GM18909 (cell line): Measurements from ENCODE around the gene FLT1.
A peak's percentile ranks its signal among the peaks of the same experiment; 100 is the strongest.

Source experiments
- ATAC-seq: cut with Tn5 transposase; IDR thresholded peaks from one replicate; pipeline ENCODE4 v1.9.1; 2021; ENCODE audit warnings: mild to moderate bottlenecking; ENCODE audit not compliant: unreplicated experiment, poor library complexity

Gene FLT1

GRCh38 chr13:28329395-28330158 lies 165.4 kb downstream of the FLT1 start:
- ATAC-seq: no peak

GRCh38 chr13:28328271-28328607 lies 166.7 kb downstream of the FLT1 start:
- ATAC-seq: no peak

- no peak for ATAC-seq
Measured at GRCh38 chr13:28327373-28328270, 167.3 kb downstream of the FLT1 start.

GRCh38 chr13:28326056-28326455 lies 168.9 kb downstream of the FLT1 start:
- no peak for ATAC-seq

- no peak for ATAC-seq
Measured at GRCh38 chr13:28325022-28325421, 169.9 kb downstream of the FLT1 start.

GRCh38 chr13:28324181-28324789 lies 170.6 kb downstream of the FLT1 start:
- ATAC-seq: peak; percentile 73

- ATAC-seq: no peak
Measured at GRCh38 chr13:28322256-28322905, 172.5 kb downstream of the FLT1 start.

GRCh38 chr13:28321756-28322155 lies 173.2 kb downstream of the FLT1 start:
- ATAC-seq: no peak

- no peak for ATAC-seq
Measured at GRCh38 chr13:28320884-28321574, 173.9 kb downstream of the FLT1 start.

- ATAC-seq: no peak
Measured at GRCh38 chr13:28320209-28320608, 174.7 kb downstream of the FLT1 start.

- no peak for ATAC-seq
Measured at GRCh38 chr13:28319528-28319927, 175.4 kb downstream of the FLT1 start.

GRCh38 chr13:28318496-28318895 lies 176.4 kb downstream of the FLT1 start:
- no peak for ATAC-seq

- ATAC-seq: no peak
Measured at GRCh38 chr13:28316836-28317235, 178.1 kb downstream of the FLT1 start.

- no peak for ATAC-seq
Measured at GRCh38 chr13:28316129-28316528, 178.8 kb downstream of the FLT1 start.

- ATAC-seq: no peak
Measured at GRCh38 chr13:28314879-28315278, 180.0 kb downstream of the FLT1 start.

- no peak for ATAC-seq
Measured at GRCh38 chr13:28313579-28313978, 181.3 kb downstream of the FLT1 start.

- ATAC-seq: no peak
Measured at GRCh38 chr13:28306325-28306724, 188.6 kb downstream of the FLT1 start.

- ATAC-seq: no peak
Measured at GRCh38 chr13:28301839-28302238, 193.1 kb downstream of the FLT1 start.

GRCh38 chr13:28299916-28300315 lies 195.0 kb downstream of the FLT1 start:
- ATAC-seq: no peak

- no peak for ATAC-seq
Measured at GRCh38 chr13:28297341-28297740, 197.6 kb downstream of the FLT1 start.
